T47D (cell line): ENCODE data around the gene CHD2.
"Not testable (repeated sequence)": the region's sequence is repeated elsewhere in the genome, so short reads cannot be mapped to it uniquely, and the experiment has no call there.

ENCODE experiments used
- DNase-seq, 2 experiments: peaks; one replicate each; pipeline versions ENCODE4 v3.0.0 to v3.0.0-alpha.2; 2011 to 2012; ENCODE audit warnings: low read depth in 1 of 2, low spot score in 1 of 2
- JUND ChIP-seq: IDR thresholded peaks from 2 replicates; pipeline ENCODE4 v1.6.1; 2012; ENCODE audit warnings: low read depth
- in situ Hi-C: cut with HindIII; loops from 2 replicates; pipeline ENCODE4 v1.10.0; 2016; ENCODE audit warnings: low sequenced_read_pairs, low pct_unique_long_range_greater_than_20kb

Gene CHD2

GRCh38 chr15:93055211-93055610 lies 155.1 kb downstream of the CHD2 start:
- in situ Hi-C loops, result no loop called here
- no peak for DNase-seq
- no peak for TF ChIP-seq JUND

- in situ Hi-C loops, result no loop called here
- DNase-seq, result no peak
- TF ChIP-seq JUND, result no peak
Measured at GRCh38 chr15:93056836-93057235, 156.7 kb downstream of the CHD2 start.

- DNase-seq, result no peak
- in situ Hi-C loops, result no loop called here
- TF ChIP-seq JUND, result no peak
Measured at GRCh38 chr15:93057618-93058017, 157.5 kb downstream of the CHD2 start.

- in situ Hi-C loops, result no loop called here
- TF ChIP-seq JUND, result no peak
- DNase-seq, result no peak
Measured at GRCh38 chr15:93058128-93058527, 158.0 kb downstream of the CHD2 start.

GRCh38 chr15:93058904-93059427 lies 158.8 kb downstream of the CHD2 start:
- DNase-seq, result no peak
- TF ChIP-seq JUND, result no peak
- in situ Hi-C loops, result no loop called here

GRCh38 chr15:93059442-93059841 lies 159.3 kb downstream of the CHD2 start:
- no peak for TF ChIP-seq JUND
- no peak for DNase-seq
- in situ Hi-C loops, result no loop called here

GRCh38 chr15:93060336-93061248 lies 160.5 kb downstream of the CHD2 start:
- DNase-seq, result no peak
- in situ Hi-C loops, result no loop called here
- TF ChIP-seq JUND, result no peak

- in situ Hi-C loops, DNase-seq: not testable (repeated sequence)
Measured at GRCh38 chr15:93062628-93063261, 162.6 kb downstream of the CHD2 start.

- in situ Hi-C loops, result no loop called here
- DNase-seq, result peak in 1 of 2 experiments; percentile 65
- no peak for TF ChIP-seq JUND
Measured at GRCh38 chr15:93063262-93063671, 163.1 kb downstream of the CHD2 start.

GRCh38 chr15:93063796-93064690 lies 163.9 kb downstream of the CHD2 start:
- no peak for DNase-seq
- TF ChIP-seq JUND, result no peak
- in situ Hi-C loops, result no loop called here

GRCh38 chr15:93065641-93066045 lies 165.5 kb downstream of the CHD2 start:
- TF ChIP-seq JUND, result no peak
- in situ Hi-C loops, result no loop called here
- no peak for DNase-seq

GRCh38 chr15:93066224-93066681 lies 166.1 kb downstream of the CHD2 start:
- no peak for DNase-seq
- TF ChIP-seq JUND, result no peak
- in situ Hi-C loops, result no loop called here
